Kidney (tissue), 14 donors: ENCODE results near the gene AAGAB. TPM values are rescaled to one million over a fixed set of nuclear protein-coding genes. Genes with fewer than 3 reads are reported as not detected.

ENCODE experiments used
- DNase-seq, 5 donors: peaks; one replicate each; pipeline ENCODE4 v3.0.0-alpha.2; 2013 to 2020
- FAIRE-seq: peaks from 2 replicates; lab custom pipeline; 2012; peaks lifted over from hg19 to GRCh38; lab: Jason Lieb, UNC
- H3K27ac ChIP-seq, 2 donors: one replicate each; pipeline ENCODE4 v1.7.0; 2013; ENCODE audit warnings: low read depth in 2 of 2, low read length in 2 of 2, inconsistent platforms in 1 of 2
- H3K27me3 ChIP-seq: one replicate; pipeline ENCODE4 v1.7.1; 2013; ENCODE audit warnings: low read length, inconsistent platforms; ENCODE audit not compliant: control insufficient read depth, insufficient read depth
- H3K36me3 ChIP-seq, 3 donors: one replicate each; pipeline versions ENCODE4 v1.7.0 to v1.7.1; 2013; ENCODE audit warnings: low read length in 3 of 3, control low read depth in 1 of 3, inconsistent platforms in 1 of 3; ENCODE audit not compliant: insufficient read depth in 3 of 3, control insufficient read depth in 2 of 3
- H3K4me1 ChIP-seq, 3 donors: one replicate each; pipeline versions ENCODE4 v1.7.0 to v1.7.1; 2013; ENCODE audit warnings: low read length in 3 of 3, inconsistent platforms in 1 of 3, low read depth in 1 of 3; ENCODE audit not compliant: control insufficient read depth in 2 of 3, insufficient read depth in 2 of 3
- H3K4me3 ChIP-seq, 3 donors: one replicate each; pipeline versions ENCODE4 v1.7.0 to v1.8.1; 2013; ENCODE audit warnings: low read length in 3 of 3, control low read depth in 1 of 3, inconsistent platforms in 1 of 3
- H3K9ac ChIP-seq, 3 donors: one replicate each; pipeline versions ENCODE4 v1.7.0 to v1.7.1; 2013; ENCODE audit warnings: low read length in 3 of 3, control low read depth in 1 of 3, inconsistent platforms in 1 of 3
- H3K9me3 ChIP-seq, 3 donors: one replicate each; pipeline versions ENCODE4 v1.7.0 to v1.7.1; 2013; ENCODE audit warnings: low read length in 3 of 3, control low read depth in 1 of 3, inconsistent platforms in 1 of 3; ENCODE audit not compliant: control insufficient read depth in 2 of 3, insufficient read depth in 1 of 3
- intact Hi-C: fragments of 100-400 bp; cut with DNase I; formaldehyde crosslinking; loops from one replicate; pipeline ENCODE4 v1.11.1; 2022
- polyA plus RNA-seq: library from polyadenylated mRNA; stranded (reverse); fragments of 350-450 nt; fragmentation: Illumina TruSeq; extraction: RNeasy Lipid Tissue Mini Kit (QIAGEN cat#74804); gene quantifications from one replicate; pipeline ENCODE4 v1.2.3, GENCODE V29; 2014; ENCODE audit warnings: low read depth, low replicate concordance; ENCODE audit not compliant: insufficient read depth
- total RNA-seq: library from RNA; stranded (reverse); fragmentation: NEBNext Ultra II Directional; extraction: Animal tissue kit (Norgen Biotek cat#: 25700); gene quantifications from one replicate; pipeline ENCODE4 v1.2.1, GENCODE V29; 2021
- TF ChIP-seq, protein P1 (sequence below): IDR thresholded peaks from 3 replicates; pipeline ENCODE4 v1.5.1; 2012; ENCODE audit warnings: mild to moderate bottlenecking, moderate library complexity, borderline replicate concordance; ENCODE audit not compliant: insufficient read depth; ENCODE audit errors: extremely low read depth
- donor health status: control.
- donor health status: control.
- donor health status: control.
- donor health status: control.
- donor health status: control.
- donor health status: DM: yes; HTN: yes; CAD: no.
- donor health status: Normal renal cell carcinoma (clear cell type).

Gene AAGAB
- total and polyA plus RNA-seq, 2 donors from 2014 or later = 40.7 to 44.0 TPM

- TF ChIP-seq, protein P1, sequence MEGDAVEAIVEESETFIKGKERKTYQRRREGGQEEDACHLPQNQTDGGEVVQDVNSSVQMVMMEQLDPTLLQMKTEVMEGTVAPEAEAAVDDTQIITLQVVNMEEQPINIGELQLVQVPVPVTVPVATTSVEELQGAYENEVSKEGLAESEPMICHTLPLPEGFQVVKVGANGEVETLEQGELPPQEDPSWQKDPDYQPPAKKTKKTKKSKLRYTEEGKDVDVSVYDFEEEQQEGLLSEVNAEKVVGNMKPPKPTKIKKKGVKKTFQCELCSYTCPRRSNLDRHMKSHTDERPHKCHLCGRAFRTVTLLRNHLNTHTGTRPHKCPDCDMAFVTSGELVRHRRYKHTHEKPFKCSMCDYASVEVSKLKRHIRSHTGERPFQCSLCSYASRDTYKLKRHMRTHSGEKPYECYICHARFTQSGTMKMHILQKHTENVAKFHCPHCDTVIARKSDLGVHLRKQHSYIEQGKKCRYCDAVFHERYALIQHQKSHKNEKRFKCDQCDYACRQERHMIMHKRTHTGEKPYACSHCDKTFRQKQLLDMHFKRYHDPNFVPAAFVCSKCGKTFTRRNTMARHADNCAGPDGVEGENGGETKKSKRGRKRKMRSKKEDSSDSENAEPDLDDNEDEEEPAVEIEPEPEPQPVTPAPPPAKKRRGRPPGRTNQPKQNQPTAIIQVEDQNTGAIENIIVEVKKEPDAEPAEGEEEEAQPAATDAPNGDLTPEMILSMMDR = no peak
- H3K4me1 ChIP-seq = peaks cover 0 to 1% (median 0%) of the 10 kb centered on the region in 3 donors
- H3K9ac ChIP-seq = no peak overlapping the region
- no peaks in the 10 kb centered on the region for H3K27me3 ChIP-seq
- intact Hi-C loops = no loop called here
- FAIRE-seq (no peak), DNase-seq (peak in 3 of 5 donors; percentile 10 to 19 (median 18))
- no peak overlapping the region for H3K27ac ChIP-seq
- H3K9me3 ChIP-seq = no peaks in the 10 kb centered on the region
- no peak overlapping the region for H3K4me3 ChIP-seq
- peaks cover 0 to 6% (median 6%) of the 10 kb centered on the region in 3 donors for H3K36me3 ChIP-seq
Measured at GRCh38 chr15:67227431-67227830, 27.0 kb downstream of the AAGAB start.

DNA sequence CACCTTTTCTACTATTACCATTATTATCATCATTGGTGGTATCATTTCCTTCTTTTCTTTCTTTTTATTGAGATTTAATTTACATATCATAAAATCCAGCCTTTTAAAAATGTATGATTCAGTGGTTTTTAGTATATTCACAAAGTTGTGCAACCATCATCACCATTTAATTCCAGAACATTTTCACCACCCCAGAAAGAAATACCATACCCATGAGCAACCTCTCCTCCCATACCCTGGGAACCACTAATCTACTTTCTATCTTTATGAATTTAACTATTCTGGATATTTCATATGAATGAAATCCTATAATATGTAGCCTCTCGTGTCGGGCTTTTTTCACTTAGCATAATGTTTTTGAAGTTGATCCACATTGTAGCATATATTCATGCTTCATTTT lies 29.1 kb downstream of the AAGAB start:
- FAIRE-seq (no peak), DNase-seq (no peak)
- no peak overlapping the region for H3K27ac ChIP-seq
- H3K27me3 ChIP-seq = no peaks in the 10 kb centered on the region
- no peaks in the 10 kb centered on the region for H3K4me1 ChIP-seq
- TF ChIP-seq, protein P1 = no peak
- peaks cover 0 to 3% (median under 1%) of the 10 kb centered on the region in 3 donors for H3K36me3 ChIP-seq
- intact Hi-C loops = no loop called here
- H3K9ac ChIP-seq = no peak overlapping the region
- H3K9me3 ChIP-seq = no peaks in the 10 kb centered on the region
- no peak overlapping the region for H3K4me3 ChIP-seq

DNA sequence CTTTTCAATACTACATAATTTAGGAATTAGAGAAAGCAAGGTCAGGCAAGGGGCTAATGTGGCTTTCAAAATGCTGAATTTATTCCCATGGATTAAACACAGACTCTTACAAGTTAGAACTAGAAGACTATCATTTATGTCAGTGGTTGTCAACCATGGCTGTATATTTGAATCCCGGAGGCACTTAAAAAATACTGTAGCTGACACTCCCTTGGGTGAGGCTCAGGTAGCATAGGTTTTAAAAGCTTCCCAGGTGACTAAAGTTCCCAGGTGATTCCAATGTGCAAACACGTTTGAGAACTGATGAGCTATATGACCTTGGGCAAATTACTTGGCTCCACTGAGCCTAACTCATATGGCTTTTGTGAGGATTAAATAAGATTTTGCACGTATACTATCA lies 29.6 kb downstream of the AAGAB start:
- H3K36me3 ChIP-seq = no peaks in the 10 kb centered on the region
- TF ChIP-seq, protein P1 = no peak
- H3K27me3 ChIP-seq = no peaks in the 10 kb centered on the region
- no peak overlapping the region for H3K27ac ChIP-seq
- no peaks in the 10 kb centered on the region for H3K4me1 ChIP-seq
- intact Hi-C loops = no loop called here
- H3K9ac ChIP-seq = no peak overlapping the region
- H3K4me3 ChIP-seq = no peak overlapping the region
- DNase-seq (no peak), FAIRE-seq (no peak)
- no peaks in the 10 kb centered on the region for H3K9me3 ChIP-seq

GRCh38 chr15:67219288-67219687 lies 35.2 kb downstream of the AAGAB start:
- TF ChIP-seq, protein P1 = no peak
- FAIRE-seq = no peak
- Histone ChIP-seq H3K4me1 (no peaks in the 10 kb centered on the region), H3K36me3 (no peaks in the 10 kb centered on the region), H3K9ac (no peak overlapping the region), H3K4me3 (no peak overlapping the region), H3K27ac (no peak overlapping the region), H3K27me3 (no peaks in the 10 kb centered on the region), H3K9me3 (no peaks in the 10 kb centered on the region)
- intact Hi-C loops = no loop called here
- no peak for DNase-seq
